NCI-H2171 (cell line): ENCODE results near the gene IFT80.
"Not testable (repeated sequence)": the region's sequence is repeated elsewhere in the genome, so short reads cannot be mapped to it uniquely, and the experiment has no call there.

Experiments used
- DNase-seq: peaks from one replicate; lab custom pipeline; 2025; lab: John Stamatoyannopoulos, UW

Gene IFT80

DNA sequence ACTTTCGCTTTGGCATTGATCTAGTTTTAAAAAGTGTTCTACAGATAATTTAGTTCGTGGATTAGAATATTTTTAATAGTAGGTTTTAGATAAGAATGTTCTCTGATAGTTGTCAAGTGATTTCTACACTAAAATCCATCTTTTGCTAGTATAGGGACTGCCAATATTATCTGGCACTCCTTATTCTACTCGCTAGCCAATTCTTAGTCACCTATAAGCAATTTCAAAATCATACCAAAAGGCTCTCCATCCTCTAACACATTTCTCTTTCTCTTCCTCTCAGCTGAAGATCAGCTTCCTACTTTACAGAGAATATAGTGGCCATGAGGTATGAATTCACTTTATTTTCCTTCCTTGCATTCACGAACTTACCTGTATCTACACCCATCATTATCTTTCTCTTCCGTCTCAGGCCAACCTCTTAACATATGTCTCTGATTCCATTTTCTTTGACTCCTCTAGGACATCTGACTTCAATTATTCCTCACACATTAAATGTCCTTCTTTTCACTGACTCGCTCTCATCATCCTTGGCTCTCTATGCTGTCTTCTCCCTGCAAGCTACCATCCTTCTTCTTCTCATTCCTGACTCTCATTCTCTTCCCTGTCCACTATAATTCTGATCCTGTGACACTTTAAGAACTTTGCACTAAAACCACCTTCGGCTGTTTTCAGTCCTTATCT, 138.3 kb downstream of the IFT80 start:
- no peak for DNase-seq

DNA sequence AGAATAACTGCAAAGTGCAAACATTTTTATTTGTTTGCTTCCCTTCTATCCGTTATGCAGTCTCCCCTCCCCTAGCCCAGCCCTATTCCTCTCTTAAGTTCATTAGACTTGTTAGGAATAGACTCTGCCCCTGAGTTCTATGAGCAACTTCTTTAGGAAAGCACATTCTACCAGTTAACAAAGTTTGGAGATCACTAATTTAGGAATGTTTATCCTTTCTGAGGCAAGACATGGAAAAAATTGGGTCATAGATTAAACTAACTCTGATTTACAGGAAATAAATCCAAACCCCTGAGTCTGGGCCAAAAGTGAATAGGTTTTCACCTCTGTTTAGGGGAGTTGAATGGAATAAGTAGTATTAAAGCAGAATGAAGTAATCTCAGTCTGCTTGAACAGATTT, 139.4 kb downstream of the IFT80 start:
- DNase-seq = no peak

DNA sequence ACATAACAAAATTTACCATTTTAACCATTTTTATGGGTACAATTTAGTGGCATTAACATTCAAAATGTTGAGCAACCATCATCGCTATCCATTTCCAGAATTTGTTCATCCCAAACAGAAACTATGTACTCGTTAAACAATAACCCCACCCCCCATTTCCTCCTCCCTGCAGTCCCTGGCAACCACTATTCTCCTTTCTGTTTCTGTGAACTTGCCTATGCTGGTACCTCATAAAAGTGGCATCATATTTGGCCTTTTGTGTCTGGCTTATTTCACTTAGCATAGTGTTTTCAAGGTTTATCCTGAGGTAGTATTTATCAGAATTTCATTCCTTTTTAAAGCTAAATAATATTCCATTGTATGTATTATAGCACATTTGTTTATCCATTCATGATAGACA, 141.4 kb downstream of the IFT80 start:
- DNase-seq = no peak

DNA sequence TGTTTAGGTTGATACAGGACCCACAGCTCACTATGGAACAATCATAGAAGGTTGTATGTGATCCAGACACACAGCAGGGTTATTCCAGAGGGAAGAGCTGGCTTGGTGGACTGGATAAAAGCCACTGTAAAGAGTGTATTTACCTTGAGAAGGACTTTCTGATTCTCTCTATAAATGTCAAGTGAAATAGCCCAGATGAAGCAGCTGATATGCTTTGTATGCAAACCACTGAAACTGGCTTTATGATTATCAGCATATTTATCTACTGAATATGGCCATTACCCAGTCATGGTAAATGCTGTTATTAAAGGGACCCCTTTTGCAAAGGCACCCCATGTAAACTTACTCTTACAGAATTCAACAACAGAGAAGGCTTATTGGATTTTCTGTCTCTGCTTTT, 145.7 kb downstream of the IFT80 start:
- DNase-seq = no peak

DNA sequence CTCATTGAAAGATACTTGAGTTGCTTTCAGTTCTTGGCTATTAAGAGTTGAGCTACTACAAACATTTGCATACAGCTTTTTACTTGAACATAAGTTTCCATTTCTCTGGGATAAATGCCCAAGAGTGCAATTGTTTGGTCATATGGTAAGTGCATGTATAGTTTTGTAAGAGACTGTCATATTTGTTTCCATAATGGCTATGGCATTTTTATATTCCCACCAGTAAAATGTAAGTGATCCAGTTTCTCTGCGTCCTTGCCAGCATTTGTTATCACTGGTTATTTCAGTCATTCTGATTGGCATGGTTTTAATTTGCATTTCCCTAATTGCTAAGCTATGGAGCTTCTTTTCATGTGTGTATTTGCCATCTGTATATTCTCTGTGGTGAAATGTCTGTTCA, 151.3 kb downstream of the IFT80 start:
- DNase-seq = no peak

DNA sequence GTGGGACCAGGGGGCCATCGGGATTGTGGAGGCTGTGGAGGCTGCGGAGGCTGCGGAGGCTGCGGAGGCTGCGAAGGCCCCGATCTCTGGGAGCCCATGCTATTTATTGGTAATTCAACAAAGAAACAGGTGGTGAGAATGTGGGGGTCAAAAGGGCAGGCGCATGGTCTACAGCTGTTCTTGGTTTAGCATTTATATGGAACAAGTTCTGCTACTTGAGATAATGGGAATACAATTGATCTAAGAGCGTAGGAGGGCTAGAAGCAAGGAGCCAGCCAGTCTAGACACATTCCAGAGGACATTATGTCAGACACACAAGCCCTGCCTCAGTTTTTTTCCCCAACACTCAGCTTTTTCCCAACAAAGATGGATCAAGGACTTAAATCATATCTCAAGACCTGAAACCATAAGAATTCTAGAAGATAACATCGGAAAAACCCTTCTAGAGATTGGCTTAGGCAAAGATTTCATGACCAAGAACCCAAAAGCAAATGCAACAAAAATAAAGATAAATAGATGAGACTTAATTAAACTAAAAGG, 153.7 kb downstream of the IFT80 start:
- no peak for DNase-seq

DNA sequence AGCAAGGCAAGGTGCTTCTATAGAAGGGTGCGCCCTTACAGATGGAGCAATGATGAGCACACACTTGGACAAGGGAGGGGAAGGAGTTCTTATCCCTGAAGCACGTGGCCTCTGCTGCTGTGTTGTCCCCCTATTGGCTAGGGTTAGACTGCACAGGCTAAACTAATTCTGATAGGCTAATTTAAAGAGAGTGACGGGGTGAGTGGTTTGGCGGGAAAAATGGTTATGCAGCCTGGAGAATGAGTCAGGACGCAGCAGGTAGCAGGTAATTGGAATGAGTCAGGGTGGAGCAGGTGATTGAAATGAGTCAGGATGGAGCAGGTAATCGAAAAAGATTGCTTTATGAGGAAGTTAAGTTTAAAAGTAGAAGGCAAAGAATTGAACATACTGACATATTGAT, 158.3 kb downstream of the IFT80 start:
- not testable (repeated sequence) for DNase-seq

DNA sequence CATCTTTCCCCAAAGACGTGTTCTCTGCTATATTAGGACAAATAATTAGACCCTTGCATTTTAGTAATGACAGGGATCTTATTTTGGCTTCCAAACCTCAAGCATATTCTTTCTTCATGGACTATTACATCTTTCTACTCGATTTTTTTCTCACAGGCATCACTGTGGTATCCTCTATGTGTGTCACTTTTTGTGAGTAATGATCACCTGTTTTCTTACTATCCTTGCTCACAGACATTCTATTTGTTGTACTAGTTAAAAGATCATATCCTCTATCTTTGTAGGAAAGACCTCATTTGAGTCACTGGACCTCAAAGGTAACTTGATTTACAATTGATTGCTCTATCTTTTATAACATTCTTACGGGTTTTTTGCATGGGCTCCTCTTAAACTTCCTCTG, 167.0 kb downstream of the IFT80 start:
- no peak for DNase-seq

DNA sequence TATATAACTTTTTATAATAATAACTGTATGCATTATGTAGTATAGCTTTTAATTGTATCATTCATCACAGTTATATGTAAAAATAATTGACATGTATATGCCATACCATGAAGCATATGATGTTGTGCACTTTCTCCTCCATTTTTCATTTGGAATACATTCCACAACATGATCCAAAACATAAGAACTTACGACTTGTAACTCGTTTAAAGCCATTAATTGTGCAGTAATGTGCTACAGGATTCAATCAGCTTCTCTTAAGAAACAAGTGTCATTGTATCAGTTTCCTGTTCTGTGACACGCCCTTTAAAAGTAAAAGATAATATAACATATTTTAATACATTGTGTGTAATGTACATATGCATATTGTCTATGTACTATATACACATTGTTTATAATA, 171.6 kb downstream of the IFT80 start:
- no peak for DNase-seq

DNA sequence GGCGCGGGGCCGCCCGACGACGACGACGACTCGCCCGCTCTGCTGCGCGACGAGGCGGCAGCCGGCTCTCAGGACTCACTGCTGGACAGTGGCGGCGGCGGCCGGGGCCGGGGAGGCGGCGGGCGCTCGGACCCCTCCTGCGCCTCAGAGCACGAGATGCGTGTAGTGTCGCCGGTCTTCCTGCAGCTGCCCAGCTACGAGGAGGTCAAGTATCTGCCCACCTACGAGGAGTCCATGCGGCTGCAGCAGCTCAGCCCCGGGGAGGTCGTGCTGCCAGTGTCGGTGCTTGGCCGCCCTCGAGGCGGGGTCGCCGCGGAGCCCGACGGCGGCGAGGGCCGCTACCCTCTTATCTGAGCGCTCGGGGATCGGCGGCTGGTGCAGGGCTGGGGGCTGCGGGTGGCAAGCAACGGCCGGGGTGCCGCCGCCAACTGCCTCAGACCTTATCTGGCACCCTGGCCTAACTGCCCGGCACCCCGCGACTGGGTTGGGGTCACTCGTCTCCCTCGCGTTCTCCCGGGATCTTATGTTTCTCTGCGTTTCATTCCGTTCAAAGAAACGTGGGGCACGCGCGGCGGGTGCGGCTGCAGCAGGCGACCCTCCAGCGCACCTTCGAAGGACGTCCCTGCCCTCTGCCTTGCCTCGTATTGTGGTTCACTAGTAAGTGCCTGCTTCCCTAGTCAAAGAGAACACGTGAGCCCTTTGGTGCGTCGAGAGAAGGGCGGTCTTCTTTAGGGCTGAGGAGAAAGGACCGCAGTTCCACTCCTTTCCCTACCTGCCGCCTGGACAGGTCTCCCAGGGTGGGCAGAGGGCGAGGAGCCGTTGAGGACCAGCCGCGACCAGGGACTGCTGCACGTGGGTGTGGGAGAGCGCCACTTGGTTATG, 172.8 kb downstream of the IFT80 start:
- DNase-seq = no peak

DNA sequence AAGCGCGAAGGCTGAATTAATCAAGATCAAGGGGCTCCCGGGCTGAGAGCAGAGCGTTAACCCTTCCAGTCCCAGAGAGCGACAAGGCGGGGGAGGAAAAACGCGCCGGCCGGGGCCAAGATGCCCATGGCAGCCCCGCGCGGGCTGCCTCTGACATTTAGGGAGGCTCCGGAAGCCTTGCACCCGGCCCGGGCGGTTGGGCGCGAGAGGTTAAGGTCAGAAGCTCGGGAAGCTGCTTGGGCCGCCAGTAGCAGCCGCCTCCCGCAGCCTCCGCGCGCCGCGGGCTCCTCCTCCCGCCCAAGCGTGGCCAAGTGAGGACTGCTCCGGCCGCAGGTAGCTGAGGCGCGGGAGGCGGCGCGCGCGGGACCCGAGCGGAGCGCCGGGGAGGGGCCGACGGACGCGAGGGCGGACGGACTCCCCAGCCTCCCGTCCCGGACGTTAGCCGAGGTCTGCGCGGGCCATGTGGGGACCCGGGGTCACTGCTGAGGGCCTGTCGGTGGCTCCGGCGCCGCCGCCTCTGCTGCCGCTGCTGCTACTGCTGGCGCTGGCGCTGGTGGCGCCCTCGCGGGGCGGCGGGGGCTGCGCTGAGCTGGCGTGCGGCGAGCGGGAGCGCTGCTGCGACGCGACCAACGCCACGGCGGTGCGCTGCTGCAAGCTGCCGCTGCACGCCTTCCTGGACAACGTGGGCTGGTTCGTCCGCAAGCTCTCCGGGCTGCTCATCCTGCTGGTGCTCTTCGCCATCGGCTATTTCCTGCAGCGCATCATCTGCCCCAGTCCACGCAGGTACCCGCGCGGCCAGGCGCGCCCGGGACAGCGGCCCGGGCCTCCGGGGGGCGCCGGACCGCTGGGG, 173.6 kb downstream of the IFT80 start, which contains the start of gene C3orf80:
TSS of gene C3orf80 (plus strand) at position 247 of the 850 bp plus-strand sequence. CDS start at position 461, 214 bp downstream.
- peak; percentile 36 for DNase-seq

DNA sequence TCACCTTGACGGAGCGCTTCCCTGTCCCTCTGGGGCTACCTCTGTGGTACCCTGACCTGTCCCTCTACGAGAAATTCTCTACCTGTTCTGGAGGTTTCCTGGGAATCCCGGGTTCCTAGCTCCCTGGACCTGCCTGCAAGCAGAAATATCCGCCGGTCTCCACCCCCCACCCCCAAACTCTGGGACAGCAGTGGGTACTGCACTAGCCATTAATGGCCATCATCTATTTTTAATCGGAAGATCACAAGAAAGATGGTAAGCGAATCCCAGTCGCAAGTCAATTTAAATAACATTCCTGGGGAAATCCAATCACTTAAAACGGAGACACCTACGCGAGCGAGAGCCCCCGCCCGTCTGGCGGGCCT, 174.2 kb downstream of the IFT80 start:
- DNase-seq = no peak

DNA sequence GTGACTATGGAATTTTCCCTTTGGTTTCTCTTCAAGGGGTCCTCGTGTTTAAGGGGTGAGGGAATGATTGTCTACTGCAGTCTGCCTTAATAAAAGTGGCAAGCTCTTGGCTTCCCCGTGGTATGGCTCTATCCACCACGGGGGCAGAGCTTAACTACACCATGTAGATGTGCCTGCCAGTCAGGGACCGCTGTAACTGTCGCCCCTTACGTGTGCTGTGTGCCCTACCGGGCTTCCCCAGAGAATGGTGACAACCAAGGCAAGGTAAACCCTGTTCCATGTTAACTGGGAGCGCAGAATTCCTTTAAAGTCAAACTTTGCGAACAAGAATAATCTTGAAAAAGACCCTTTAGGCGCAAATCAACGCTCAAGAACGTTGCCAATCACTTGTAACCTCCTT, 174.8 kb downstream of the IFT80 start:
- DNase-seq = no peak

DNA sequence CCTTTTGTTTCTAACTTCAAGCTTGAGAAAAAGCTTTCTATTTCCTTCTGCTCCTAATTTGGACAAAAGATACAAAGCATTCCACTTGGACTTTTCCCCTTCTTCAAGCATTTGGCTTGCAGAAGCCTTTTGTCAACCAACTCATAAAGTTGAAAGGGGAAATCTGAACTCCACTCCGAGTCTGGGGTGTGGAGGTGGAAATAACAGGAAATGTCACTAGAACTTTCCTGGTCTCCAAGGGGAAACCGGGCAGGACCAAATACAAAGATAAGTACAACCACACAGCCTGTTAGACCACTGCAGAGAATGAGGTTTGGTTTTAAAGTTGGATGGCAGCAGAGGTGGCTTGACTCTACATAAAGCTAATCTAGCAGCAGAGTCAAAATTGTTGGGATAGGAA, 178.0 kb downstream of the IFT80 start:
- no peak for DNase-seq

DNA sequence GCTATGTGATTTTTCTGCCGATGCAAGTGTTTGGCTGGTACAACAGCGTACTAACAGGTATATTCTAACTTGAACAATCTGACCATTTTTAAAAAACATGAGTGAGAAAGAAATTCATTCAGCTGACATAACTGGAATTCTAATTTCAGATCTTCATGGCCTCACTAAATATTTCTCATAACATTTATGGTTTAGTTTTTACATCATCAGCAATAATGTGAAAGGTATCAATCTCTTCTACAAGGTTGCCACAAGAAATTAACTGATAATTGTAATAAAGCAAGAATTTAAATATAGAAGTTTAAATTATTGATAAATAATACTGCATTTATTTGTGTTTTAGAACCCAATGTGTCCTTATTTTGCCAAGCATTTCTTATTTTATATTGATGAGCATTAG, 179.0 kb downstream of the IFT80 start:
- no peak for DNase-seq

DNA sequence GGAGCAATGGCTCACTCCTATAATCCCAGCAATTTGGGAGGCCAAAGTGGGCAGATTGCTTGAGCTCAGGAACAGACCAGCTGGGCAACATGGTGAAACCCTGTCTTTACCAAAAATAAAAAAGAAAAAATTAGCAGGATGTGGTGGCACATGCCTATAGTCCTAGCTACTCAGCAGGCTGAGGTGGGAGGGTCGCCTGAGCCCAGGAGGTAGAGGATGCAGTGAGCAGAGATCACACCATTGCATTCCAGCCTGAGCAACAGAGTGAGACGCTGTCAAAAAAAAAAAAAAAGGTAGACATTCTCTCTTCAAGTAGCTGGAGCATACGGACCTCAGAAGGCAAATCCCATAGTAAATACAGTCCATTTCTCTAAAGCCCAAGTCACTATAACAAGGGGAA, 180.9 kb downstream of the IFT80 start:
- no peak for DNase-seq

DNA sequence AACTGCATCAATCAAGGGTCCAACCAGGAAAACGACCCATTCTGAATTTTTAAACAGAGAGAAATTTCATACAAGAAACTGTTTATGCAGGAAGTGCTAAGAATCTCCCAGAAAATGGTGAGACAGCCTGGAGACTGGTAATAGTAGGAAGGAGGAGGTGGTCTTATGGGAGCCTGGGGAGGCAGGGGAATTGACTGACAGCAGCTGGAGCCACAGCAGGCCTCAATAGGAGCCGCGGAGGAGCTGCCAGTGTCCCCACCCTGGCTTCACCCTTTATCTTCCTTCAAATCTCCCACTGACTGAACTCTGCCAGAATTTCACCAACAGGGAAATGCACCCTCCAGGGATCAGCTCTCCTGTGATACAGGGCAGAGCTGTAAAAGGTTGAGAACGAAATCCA, 181.3 kb downstream of the IFT80 start:
- no peak for DNase-seq

DNA sequence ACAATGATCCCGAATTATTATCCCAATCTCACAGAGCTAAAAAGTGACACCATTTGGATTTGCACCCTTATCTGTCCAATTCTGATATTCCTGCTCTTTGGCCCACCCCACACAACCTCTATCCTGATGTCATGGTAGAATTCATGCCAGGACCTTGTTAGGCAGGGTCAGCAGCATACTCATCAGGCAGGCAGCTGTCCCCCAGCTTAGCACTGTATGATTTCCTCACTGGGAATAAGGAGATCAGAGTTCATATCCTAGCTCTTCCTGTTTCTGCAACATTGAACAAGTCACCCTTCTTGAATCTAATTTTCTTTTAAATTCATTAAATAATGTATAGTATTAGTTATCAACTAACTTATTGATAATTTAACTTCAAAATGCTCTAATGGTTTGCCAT, 185.8 kb downstream of the IFT80 start:
- DNase-seq = no peak

DNA sequence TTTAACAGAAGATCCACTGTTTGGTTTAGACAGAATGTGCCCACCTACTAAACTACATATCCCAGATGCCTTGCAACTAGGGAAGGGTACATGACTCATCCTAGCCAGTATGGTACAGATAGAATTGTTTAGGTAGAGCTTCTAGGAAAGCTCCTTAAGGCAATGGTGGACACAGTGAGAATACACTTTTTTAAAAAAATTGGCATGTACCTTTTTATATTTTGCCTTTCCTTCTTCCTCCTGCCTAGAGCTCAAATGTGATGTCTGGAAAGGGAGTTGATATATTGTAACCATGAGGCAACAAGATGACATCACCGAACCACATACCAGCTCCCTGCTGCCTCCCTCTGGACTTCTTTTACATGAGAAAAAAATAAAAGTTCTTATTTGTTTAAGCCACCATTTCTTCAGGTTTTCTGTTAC, 188.2 kb downstream of the IFT80 start:
- DNase-seq = no peak

DNA sequence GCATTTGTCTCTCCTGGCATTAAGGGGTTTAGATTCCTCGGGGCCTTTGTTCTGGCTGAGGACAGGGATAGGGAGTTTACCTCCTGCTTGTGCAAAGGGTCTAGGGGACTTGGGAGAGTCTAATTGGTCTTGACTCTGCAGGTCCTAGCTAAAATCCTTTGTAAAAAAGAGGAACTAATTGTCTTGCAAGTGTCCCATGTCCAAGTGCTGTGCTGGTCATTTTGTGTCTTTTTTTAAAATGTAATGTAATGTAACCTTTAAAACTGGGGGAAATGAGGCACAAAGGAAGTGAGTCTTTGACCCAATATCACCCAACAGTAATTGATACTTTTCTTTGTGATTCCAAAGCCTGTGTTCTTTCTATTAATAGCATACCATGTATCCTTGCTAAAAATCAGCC, 188.7 kb downstream of the IFT80 start:
- no peak for DNase-seq
